ENCODE results near the gene MAGEA9. TPM values are rescaled to one million over a fixed set of nuclear protein-coding genes. Genes with fewer than 3 reads are reported as not detected.
"Not testable (repeated sequence)": the region's sequence is repeated elsewhere in the genome, so short reads cannot be mapped to it uniquely, and the experiment has no call there.

The MAGEA9 gene
- total and polyA plus RNA-seq, 2 donors from 2014 or later, result not detected

DNA sequence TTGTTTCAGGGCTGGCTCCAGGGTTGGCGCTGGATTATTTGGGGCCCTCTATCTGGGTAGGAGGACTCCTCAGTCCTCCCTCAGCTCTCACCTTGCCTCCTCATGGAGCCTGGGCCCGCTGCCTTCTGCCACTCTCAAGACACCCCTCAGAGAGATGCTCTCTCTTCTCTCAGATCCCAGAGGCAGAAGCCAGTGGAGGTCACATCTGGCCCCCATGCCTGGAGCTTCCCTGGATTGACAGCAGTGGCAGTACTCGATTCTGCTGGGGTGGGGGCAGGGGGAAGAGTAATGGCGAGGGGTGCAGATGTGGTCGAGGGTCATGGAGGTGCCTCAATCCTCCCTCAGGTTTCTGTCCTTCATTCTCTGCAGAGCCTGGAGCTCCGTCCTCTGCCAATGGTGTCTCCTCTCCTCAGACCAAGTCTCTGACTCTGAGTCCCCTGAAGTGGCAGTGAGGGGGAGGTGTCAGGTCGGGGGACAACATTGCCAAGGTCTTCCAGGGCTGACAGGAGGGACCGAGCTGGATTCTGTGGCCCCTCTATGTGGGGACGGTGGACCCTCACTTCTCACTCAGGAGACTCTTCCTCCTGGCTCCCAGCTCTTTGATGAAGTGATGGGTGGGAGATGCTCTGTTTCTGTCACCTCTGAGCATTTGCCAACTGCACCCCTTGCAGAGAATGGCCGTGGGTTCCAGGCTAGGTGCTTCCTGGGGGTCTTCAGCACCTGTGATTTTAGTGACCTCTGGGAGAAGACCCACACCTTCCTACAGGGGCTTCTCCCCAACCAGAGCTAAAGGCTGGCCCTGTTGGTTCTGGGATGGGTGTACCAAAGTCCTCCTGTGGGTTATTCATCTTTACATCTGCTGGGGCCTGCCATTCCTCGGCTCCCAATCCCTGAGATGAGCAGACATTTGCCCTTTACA is 18.8 kb upstream of the MAGEA9 start:
- no peak for DNase-seq
- TF ChIP-seq, protein P1, sequence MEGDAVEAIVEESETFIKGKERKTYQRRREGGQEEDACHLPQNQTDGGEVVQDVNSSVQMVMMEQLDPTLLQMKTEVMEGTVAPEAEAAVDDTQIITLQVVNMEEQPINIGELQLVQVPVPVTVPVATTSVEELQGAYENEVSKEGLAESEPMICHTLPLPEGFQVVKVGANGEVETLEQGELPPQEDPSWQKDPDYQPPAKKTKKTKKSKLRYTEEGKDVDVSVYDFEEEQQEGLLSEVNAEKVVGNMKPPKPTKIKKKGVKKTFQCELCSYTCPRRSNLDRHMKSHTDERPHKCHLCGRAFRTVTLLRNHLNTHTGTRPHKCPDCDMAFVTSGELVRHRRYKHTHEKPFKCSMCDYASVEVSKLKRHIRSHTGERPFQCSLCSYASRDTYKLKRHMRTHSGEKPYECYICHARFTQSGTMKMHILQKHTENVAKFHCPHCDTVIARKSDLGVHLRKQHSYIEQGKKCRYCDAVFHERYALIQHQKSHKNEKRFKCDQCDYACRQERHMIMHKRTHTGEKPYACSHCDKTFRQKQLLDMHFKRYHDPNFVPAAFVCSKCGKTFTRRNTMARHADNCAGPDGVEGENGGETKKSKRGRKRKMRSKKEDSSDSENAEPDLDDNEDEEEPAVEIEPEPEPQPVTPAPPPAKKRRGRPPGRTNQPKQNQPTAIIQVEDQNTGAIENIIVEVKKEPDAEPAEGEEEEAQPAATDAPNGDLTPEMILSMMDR (IDR thresholded peaks at IDR 0.05; ENCODE audit: borderline replicate concordance, extremely low read depth, insufficient read depth), result no peak
- no peaks in the 10 kb centered on the region for H3K4me1 ChIP-seq (ENCODE audit: control insufficient read depth in 2 of 3, insufficient read depth in 2 of 3, low read depth in 1 of 3, low read length in 3 of 3)
- no peak for FAIRE-seq
- no peaks in the 10 kb centered on the region for H3K36me3 ChIP-seq (ENCODE audit: control insufficient read depth in 2 of 3, insufficient read depth in 3 of 3, low read length in 3 of 3)
- H3K9ac ChIP-seq (ENCODE audit: low read length in 3 of 3), result no peak overlapping the region
- no peak overlapping the region for H3K4me3 ChIP-seq (ENCODE audit: low read length in 3 of 3)
- no peaks in the 10 kb centered on the region for H3K9me3 ChIP-seq (ENCODE audit: control insufficient read depth in 2 of 3, insufficient read depth in 1 of 3, low read length in 3 of 3)
- no peaks in the 10 kb centered on the region for H3K27me3 ChIP-seq (ENCODE audit: control insufficient read depth, insufficient read depth, low read length)
- H3K27ac ChIP-seq (ENCODE audit: low read depth in 2 of 2, low read length in 2 of 2), result no peak overlapping the region
- intact Hi-C loops (cut with DNase I), result no loop called here

DNA sequence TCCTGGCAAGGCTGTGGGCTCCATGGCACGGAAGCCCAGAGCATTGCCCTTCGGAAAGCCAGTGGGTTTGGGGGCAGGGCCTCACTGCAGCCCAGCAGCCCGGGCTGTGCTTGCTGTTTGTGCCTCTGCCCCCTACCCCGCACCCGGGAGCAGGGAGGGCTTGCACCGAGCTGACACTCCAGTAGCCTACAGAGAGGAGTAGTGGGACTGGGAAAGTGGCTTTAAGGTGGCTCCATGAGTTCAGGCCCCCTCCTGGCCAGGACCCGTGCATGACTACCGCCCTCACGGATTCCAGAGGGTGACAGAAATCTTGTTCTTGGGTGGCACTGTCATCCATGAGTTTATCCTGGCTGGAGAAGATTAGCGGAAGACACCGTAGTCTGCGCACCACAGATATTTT is 11.4 kb upstream of the MAGEA9 start:
- H3K4me1 ChIP-seq (ENCODE audit: control insufficient read depth in 2 of 3, insufficient read depth in 2 of 3, low read depth in 1 of 3, low read length in 3 of 3); H3K27me3 ChIP-seq (ENCODE audit: control insufficient read depth, insufficient read depth, low read length); H3K36me3 ChIP-seq (ENCODE audit: control insufficient read depth in 2 of 3, insufficient read depth in 3 of 3, low read length in 3 of 3); H3K9me3 ChIP-seq (ENCODE audit: control insufficient read depth in 2 of 3, insufficient read depth in 1 of 3, low read length in 3 of 3); FAIRE-seq; H3K27ac ChIP-seq (ENCODE audit: low read depth in 2 of 2, low read length in 2 of 2); intact Hi-C loops (cut with DNase I); DNase-seq; H3K4me3 ChIP-seq (ENCODE audit: low read length in 3 of 3); H3K9ac ChIP-seq (ENCODE audit: low read length in 3 of 3): not testable (repeated sequence)

DNA sequence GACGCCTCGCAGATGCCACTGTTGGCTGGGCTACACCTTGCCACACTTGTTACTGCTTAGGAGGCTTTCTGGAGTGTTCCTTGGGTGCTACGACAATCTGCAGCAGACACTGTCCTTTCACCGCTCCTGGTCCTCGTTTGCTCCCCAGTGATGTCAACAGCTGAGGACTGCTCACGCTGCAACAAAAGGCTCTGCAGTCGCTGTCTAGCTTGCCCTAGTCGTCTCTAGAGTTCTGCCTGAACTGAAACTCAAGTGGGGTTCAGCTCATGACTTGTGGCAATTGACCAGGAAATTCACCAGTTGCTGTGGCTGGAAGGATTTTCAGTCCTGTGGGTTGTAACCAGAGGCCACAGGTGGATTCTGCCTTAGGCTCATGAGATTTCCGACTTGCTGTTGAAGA is 8.7 kb upstream of the MAGEA9 start:
- H3K27me3 ChIP-seq (ENCODE audit: control insufficient read depth, insufficient read depth, low read length); DNase-seq; H3K4me1 ChIP-seq (ENCODE audit: control insufficient read depth in 2 of 3, insufficient read depth in 2 of 3, low read depth in 1 of 3, low read length in 3 of 3); H3K27ac ChIP-seq (ENCODE audit: low read depth in 2 of 2, low read length in 2 of 2); H3K9me3 ChIP-seq (ENCODE audit: control insufficient read depth in 2 of 3, insufficient read depth in 1 of 3, low read length in 3 of 3); FAIRE-seq; H3K36me3 ChIP-seq (ENCODE audit: control insufficient read depth in 2 of 3, insufficient read depth in 3 of 3, low read length in 3 of 3); H3K9ac ChIP-seq (ENCODE audit: low read length in 3 of 3); H3K4me3 ChIP-seq (ENCODE audit: low read length in 3 of 3); intact Hi-C loops (cut with DNase I): not testable (repeated sequence)

DNA sequence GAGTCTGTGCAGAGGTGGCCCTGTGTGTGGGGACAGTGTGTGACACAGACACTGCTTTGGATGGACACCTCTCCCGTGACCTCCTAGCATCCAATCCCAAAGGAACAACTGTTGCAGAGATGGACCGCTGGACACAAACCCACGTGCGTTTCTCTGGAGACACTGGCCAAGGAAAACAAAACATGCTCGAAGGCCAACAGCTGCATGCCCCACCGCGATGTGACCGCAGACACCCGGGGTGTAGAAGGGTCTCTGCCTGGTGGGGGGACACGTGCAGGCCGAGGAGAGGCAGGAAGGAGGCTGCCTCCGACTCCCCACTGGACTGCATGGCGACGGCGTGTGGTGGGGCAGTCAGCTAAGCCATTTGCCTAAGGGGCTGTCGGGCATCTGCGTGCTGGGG is 8.0 kb upstream of the MAGEA9 start, which contains the start of gene HSFX1:
TSS of gene HSFX1 (plus strand) at position 301 of the 400 bp plus-strand sequence. CDS start 614 bp downstream, outside the sequence.
- H3K4me3 ChIP-seq (ENCODE audit: low read length in 3 of 3); H3K27me3 ChIP-seq (ENCODE audit: control insufficient read depth, insufficient read depth, low read length); DNase-seq; H3K36me3 ChIP-seq (ENCODE audit: control insufficient read depth in 2 of 3, insufficient read depth in 3 of 3, low read length in 3 of 3); H3K4me1 ChIP-seq (ENCODE audit: control insufficient read depth in 2 of 3, insufficient read depth in 2 of 3, low read depth in 1 of 3, low read length in 3 of 3); intact Hi-C loops (cut with DNase I); H3K9ac ChIP-seq (ENCODE audit: low read length in 3 of 3); H3K9me3 ChIP-seq (ENCODE audit: control insufficient read depth in 2 of 3, insufficient read depth in 1 of 3, low read length in 3 of 3); H3K27ac ChIP-seq (ENCODE audit: low read depth in 2 of 2, low read length in 2 of 2); FAIRE-seq: not testable (repeated sequence)

DNA sequence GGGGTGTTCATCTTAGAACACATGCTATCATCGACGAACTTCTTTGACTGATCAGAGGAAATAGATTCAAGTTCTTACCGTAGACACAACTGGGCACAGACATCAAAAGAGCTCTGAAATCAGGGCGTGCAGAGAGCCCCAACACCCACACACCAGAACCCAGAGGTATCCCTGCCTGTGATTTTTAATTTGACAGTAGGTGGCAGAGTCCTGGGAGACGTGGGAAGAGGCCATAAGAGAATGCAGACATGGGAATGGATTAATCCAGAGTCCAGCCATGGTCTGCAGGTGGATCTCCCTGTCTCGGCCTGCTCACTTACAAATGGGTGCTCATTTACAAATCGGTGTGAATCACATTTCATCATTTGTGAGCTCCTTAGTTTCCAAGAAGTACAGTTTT is 3.7 kb upstream of the MAGEA9 start:
- DNase-seq; H3K9me3 ChIP-seq (ENCODE audit: control insufficient read depth in 2 of 3, insufficient read depth in 1 of 3, low read length in 3 of 3); H3K9ac ChIP-seq (ENCODE audit: low read length in 3 of 3); H3K27me3 ChIP-seq (ENCODE audit: control insufficient read depth, insufficient read depth, low read length); H3K4me3 ChIP-seq (ENCODE audit: low read length in 3 of 3); H3K27ac ChIP-seq (ENCODE audit: low read depth in 2 of 2, low read length in 2 of 2); FAIRE-seq; intact Hi-C loops (cut with DNase I); H3K4me1 ChIP-seq (ENCODE audit: control insufficient read depth in 2 of 3, insufficient read depth in 2 of 3, low read depth in 1 of 3, low read length in 3 of 3); H3K36me3 ChIP-seq (ENCODE audit: control insufficient read depth in 2 of 3, insufficient read depth in 3 of 3, low read length in 3 of 3): not testable (repeated sequence)

DNA sequence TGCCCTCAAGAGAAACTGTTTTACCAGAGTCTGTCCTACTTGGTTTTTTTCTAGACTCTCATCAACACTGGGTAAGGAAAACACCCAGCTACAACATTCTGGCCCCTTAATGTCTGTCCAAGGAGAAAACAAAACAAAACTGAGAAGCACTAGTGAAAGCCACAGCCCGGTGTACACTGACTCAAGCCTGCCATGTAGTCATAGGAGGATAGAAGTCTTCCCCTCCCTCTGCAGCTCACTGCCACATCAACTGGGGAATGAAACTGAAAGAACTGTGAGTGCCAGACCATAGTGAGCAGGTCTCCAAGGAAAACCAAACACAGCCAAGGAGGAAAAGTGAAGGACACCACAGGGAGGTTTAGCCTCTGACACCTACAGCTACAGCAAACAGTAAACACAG is 13.8 kb downstream of the MAGEA9 start:
- H3K4me1 ChIP-seq (ENCODE audit: control insufficient read depth in 2 of 3, insufficient read depth in 2 of 3, low read depth in 1 of 3, low read length in 3 of 3); H3K4me3 ChIP-seq (ENCODE audit: low read length in 3 of 3); DNase-seq; H3K9me3 ChIP-seq (ENCODE audit: control insufficient read depth in 2 of 3, insufficient read depth in 1 of 3, low read length in 3 of 3); FAIRE-seq; H3K36me3 ChIP-seq (ENCODE audit: control insufficient read depth in 2 of 3, insufficient read depth in 3 of 3, low read length in 3 of 3); intact Hi-C loops (cut with DNase I); H3K27me3 ChIP-seq (ENCODE audit: control insufficient read depth, insufficient read depth, low read length); H3K9ac ChIP-seq (ENCODE audit: low read length in 3 of 3); H3K27ac ChIP-seq (ENCODE audit: low read depth in 2 of 2, low read length in 2 of 2): not testable (repeated sequence)

Measured in kidney (tissue), 14 donors.